DOHH2 (cell line): Measurements from ENCODE around the gene BRD3OS.

Experiments
- H3F3A ChIP-seq: fragments of 200-600 bp; sonication (generic), shearing (Covaris generic); 2 replicates; pipeline ENCODE4 v1.6.0; 2016; ENCODE audit warnings: antibody characterized with exemption, mild to moderate bottlenecking; ENCODE audit not compliant: control insufficient read depth, insufficient read depth
- H3K27ac ChIP-seq: fragments of 200-600 bp; sonication (generic); 2 replicates; pipeline ENCODE4 v1.5.1; 2014; ENCODE audit warnings: low read depth, mild to moderate bottlenecking, low read length, moderate library complexity
- H3K27me3 ChIP-seq: fragments of 200-600 bp; sonication (generic); 2 replicates; pipeline ENCODE4 v1.6.1; 2014; ENCODE audit warnings: mild to moderate bottlenecking, low read length, mixed read lengths; ENCODE audit not compliant: control insufficient read depth
- H3K36me3 ChIP-seq: fragments of 200-600 bp; sonication (generic); 2 replicates; pipeline ENCODE4 v1.6.1; 2014; ENCODE audit warnings: mild to moderate bottlenecking, low read length, moderate library complexity, mixed read lengths; ENCODE audit not compliant: control insufficient read depth
- H3K4me1 ChIP-seq: fragments of 200-600 bp; sonication (generic); 2 replicates; pipeline ENCODE4 v1.6.1; 2014; ENCODE audit warnings: mild to moderate bottlenecking, low read length, mixed read lengths; ENCODE audit not compliant: control insufficient read depth
- H3K4me2 ChIP-seq: fragments of 200-600 bp; sonication (generic); 2 replicates; pipeline ENCODE4 v1.6.0; 2014; ENCODE audit warnings: mild to moderate bottlenecking, low read length, moderate library complexity
- H3K4me3 ChIP-seq: fragments of 200-600 bp; sonication (generic); 2 replicates; pipeline ENCODE4 v1.5.1; 2014; ENCODE audit warnings: mild to moderate bottlenecking, low read length, mixed read lengths
- H3K79me2 ChIP-seq: fragments of 200-600 bp; sonication (generic); 2 replicates; pipeline ENCODE4 v1.6.1; 2014; ENCODE audit warnings: mild to moderate bottlenecking, low read length, mixed read lengths; ENCODE audit not compliant: control insufficient read depth
- H3K9me2 ChIP-seq: fragments of 200-600 bp; sonication (generic); replicated peaks from 2 replicates; pipeline ENCODE4 v1.6.1; 2014; ENCODE audit warnings: mild to moderate bottlenecking, low read length, mixed read lengths; ENCODE audit not compliant: control insufficient read depth
- H3K9me3 ChIP-seq: fragments of 200-600 bp; sonication (generic); 2 replicates; pipeline ENCODE4 v1.6.1; 2014; ENCODE audit warnings: antibody characterized with exemption, low read length, mixed read lengths; ENCODE audit not compliant: control insufficient read depth, insufficient read depth
- H4K20me1 ChIP-seq: fragments of 200-600 bp; sonication (generic); 2 replicates; pipeline ENCODE4 v1.6.0; 2014; ENCODE audit warnings: low read depth, mild to moderate bottlenecking, antibody characterized with exemption, low read length, moderate library complexity; ENCODE audit not compliant: control insufficient read depth, insufficient read depth
- EZH2phosphoT487 ChIP-seq: fragments of 200-600 bp; sonication (generic); IDR thresholded peaks from 2 replicates; pipeline ENCODE4 v1.6.1; 2017; ENCODE audit warnings: borderline replicate concordance, mild to moderate bottlenecking, antibody characterized with exemption, low read length, moderate library complexity, mixed read lengths
- TF ChIP-seq, protein P1 (sequence below): fragments of 200-600 bp; sonication (generic); IDR thresholded peaks from one replicate; pipeline ENCODE4 v1.5.1; 2014; ENCODE audit warnings: antibody characterized with exemption, mild to moderate bottlenecking, low read depth, low read length; ENCODE audit not compliant: poor library complexity, severe bottlenecking

BRD3OS gene

DNA sequence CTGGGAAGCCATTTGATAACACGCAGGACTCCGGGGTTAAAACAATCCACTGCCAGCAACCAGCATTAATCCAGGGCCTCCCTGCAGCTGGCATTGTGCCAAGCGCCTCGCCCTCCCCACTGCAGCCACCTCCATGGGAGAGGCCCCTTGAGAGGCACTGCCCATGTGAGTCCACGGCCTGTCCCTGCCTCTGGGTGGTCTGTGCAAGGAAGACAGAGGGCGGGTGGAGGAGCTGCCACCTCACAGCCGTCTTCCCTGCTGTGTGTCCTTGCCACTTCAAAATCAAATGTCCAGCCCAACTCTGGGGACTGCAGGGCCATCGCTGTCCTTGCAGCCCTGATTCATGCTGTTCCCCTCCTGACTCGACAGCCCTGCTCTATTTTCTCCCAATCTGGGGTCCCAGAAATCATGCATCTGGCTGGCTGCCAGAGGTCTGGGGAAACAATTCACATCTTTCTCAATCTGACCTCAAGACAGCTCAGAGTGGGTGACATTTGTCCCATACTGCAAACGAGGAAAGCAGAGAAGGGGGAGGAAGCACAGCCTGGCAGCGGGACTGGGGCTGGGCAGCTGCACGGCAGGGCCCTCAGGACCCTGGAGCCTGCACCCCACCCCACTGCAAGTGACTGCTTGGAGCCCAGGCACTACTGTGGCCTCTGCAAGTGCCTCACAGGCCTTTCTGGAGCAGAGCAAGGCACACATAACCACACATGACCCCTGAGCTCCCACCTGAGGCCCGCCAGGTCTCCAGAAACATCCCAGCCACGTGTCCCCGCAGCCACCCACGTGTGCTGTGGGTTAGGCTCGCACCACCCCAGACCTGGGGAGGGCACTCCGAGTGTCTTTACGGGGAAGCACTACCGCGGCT lies 15.7 kb downstream of the BRD3OS start:
- H3K27me3 ChIP-seq, result no peaks in the 10 kb centered on the region
- H3K4me3 ChIP-seq, result no peak overlapping the region
- H3K4me1 ChIP-seq, result no peaks in the 10 kb centered on the region
- TF ChIP-seq, protein P1, sequence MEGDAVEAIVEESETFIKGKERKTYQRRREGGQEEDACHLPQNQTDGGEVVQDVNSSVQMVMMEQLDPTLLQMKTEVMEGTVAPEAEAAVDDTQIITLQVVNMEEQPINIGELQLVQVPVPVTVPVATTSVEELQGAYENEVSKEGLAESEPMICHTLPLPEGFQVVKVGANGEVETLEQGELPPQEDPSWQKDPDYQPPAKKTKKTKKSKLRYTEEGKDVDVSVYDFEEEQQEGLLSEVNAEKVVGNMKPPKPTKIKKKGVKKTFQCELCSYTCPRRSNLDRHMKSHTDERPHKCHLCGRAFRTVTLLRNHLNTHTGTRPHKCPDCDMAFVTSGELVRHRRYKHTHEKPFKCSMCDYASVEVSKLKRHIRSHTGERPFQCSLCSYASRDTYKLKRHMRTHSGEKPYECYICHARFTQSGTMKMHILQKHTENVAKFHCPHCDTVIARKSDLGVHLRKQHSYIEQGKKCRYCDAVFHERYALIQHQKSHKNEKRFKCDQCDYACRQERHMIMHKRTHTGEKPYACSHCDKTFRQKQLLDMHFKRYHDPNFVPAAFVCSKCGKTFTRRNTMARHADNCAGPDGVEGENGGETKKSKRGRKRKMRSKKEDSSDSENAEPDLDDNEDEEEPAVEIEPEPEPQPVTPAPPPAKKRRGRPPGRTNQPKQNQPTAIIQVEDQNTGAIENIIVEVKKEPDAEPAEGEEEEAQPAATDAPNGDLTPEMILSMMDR, result no peak
- no peak for TF ChIP-seq EZH2phosphoT487
- H3K4me2 ChIP-seq, result no peak overlapping the region
- no peak overlapping the region for H3K27ac ChIP-seq
- no peaks in the 10 kb centered on the region for H3K9me2 ChIP-seq
- H3F3A ChIP-seq, result no peaks in the 10 kb centered on the region
- H3K36me3 ChIP-seq, result peaks cover 46% of the 10 kb centered on the region
- H3K79me2 ChIP-seq, result no peaks in the 10 kb centered on the region
- no peaks in the 10 kb centered on the region for H4K20me1 ChIP-seq
- H3K9me3 ChIP-seq, result no peaks in the 10 kb centered on the region

DNA sequence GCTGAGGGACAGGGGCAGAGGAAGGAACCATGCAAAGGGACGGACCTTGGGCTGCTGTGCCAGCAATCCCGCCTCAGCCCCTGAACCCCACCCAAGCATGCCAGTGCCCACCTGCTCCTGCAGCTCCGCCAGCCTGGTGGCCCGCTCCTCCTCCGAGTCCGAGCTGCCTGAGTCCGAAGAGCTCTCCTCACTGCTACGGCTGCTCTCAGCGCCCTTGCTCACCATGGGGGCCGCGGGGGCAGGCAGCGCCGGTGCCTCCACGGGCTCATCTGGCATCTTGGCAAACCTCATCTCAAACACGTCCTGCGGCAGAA lies 16.3 kb downstream of the BRD3OS start:
- Histone ChIP-seq H3K36me3 (peaks cover 47% of the 10 kb centered on the region), H3K4me1 (no peaks in the 10 kb centered on the region), H3K27me3 (no peaks in the 10 kb centered on the region), H3K9me3 (no peaks in the 10 kb centered on the region), H3K4me2 (no peak overlapping the region), H3K27ac (no peak overlapping the region), H4K20me1 (no peaks in the 10 kb centered on the region), H3K9me2 (no peaks in the 10 kb centered on the region), H3F3A (no peaks in the 10 kb centered on the region), H3K79me2 (no peaks in the 10 kb centered on the region), H3K4me3 (no peak overlapping the region)
- TF ChIP-seq, protein P1, result no peak
- no peak for TF ChIP-seq EZH2phosphoT487

DNA sequence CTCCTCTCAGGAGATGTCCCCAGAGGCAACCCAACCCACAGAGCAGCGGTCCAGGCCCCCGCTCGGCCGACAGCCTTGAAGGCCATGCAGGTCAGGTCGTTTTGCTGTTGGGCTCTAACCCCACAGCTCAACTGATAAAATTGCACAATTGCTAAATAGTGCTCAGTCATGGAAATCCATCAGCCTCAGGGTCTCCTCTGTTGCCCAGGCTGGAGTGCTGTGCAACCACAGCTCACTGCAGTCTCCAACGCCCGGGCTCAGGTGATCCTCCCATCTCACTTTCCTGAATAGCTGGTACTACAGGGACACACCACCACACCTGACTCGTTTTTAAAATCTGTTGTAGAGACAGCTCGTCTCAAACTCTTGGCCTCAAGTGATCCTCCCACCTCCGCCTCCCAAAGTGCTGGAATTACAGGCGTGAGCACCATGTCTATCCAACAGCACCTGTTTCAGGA lies 18.3 kb downstream of the BRD3OS start:
- Histone ChIP-seq H3K4me3 (no peak overlapping the region), H3K4me2 (no peak overlapping the region), H3K79me2 (no peaks in the 10 kb centered on the region), H3F3A (no peaks in the 10 kb centered on the region), H3K9me2 (no peaks in the 10 kb centered on the region), H3K9me3 (no peaks in the 10 kb centered on the region), H3K36me3 (peaks cover 59% of the 10 kb centered on the region), H3K27me3 (no peaks in the 10 kb centered on the region), H3K27ac (no peak overlapping the region), H3K4me1 (no peaks in the 10 kb centered on the region), H4K20me1 (no peaks in the 10 kb centered on the region)
- TF ChIP-seq EZH2phosphoT487, result no peak
- TF ChIP-seq, protein P1, result no peak
